Calu3 (cell line): ENCODE results near the gene KAZN. TPM values are rescaled to one million over a fixed set of nuclear protein-coding genes. Genes with fewer than 3 reads are reported as not detected.

ENCODE experiments used
- BruUV-seq: library from RNA; stranded (reverse); fragments of 400-500 nt; replicated peaks from 2 replicates; lab custom pipeline; 2021; lab: Mats Ljungman, UMichigan
- CTCF ChIA-PET: fragments of 300-600 bp; sonication (Branson Sonifier 250); formaldehyde crosslinking; loops from one replicate; lab custom pipeline; 2022; ENCODE audit warnings: antibody characterized with exemption; lab: Charles Lee
- DNase-seq: peaks from one replicate; pipeline ENCODE4 v3.0.0; 2022
- H3K27ac Mint-ChIP-seq: one replicate; pipeline ENCODE4 v1.8.0; 2022; ENCODE audit warnings: mixed read lengths; ENCODE audit not compliant: unreplicated experiment
- H3K27me3 Mint-ChIP-seq: one replicate; pipeline ENCODE4 v1.8.0; 2022; ENCODE audit warnings: mixed read lengths; ENCODE audit not compliant: unreplicated experiment
- H3K36me3 Mint-ChIP-seq: one replicate; pipeline ENCODE4 v1.8.0; 2022; ENCODE audit warnings: mild to moderate bottlenecking, moderate library complexity, mixed read lengths; ENCODE audit not compliant: insufficient read depth, unreplicated experiment
- H3K4me1 Mint-ChIP-seq: one replicate; pipeline ENCODE4 v1.8.0; 2022; ENCODE audit warnings: mild to moderate bottlenecking, low read depth, mixed read lengths; ENCODE audit not compliant: unreplicated experiment
- H3K4me3 Mint-ChIP-seq: one replicate; pipeline ENCODE4 v1.8.0; 2022; ENCODE audit warnings: mild to moderate bottlenecking, low read depth, moderate library complexity, mixed read lengths; ENCODE audit not compliant: unreplicated experiment
- H3K9me3 Mint-ChIP-seq: one replicate; pipeline ENCODE4 v1.8.0; 2022; ENCODE audit warnings: low read depth, mixed read lengths; ENCODE audit not compliant: unreplicated experiment
- intact Hi-C: fragments of 100-400 bp; cut with micrococcal nuclease; formaldehyde crosslinking; loops from one replicate; pipeline ENCODE4 v1.10.0; 2022; ENCODE audit not compliant: unreplicated experiment
- total RNA-seq: library from RNA; stranded (reverse); gene quantifications from 2 replicates; pipeline ENCODE4 v1.2.3, GENCODE V29; 2022
- TF ChIP-seq, protein P1 (sequence below): fragments of 200-600 bp; IDR thresholded peaks from one replicate; pipeline ENCODE4 v1.8.0; 2022; ENCODE audit warnings: antibody characterized with exemption; ENCODE audit not compliant: unreplicated experiment

The KAZN gene
- total RNA-seq, 1 experiment from 2014 or later: 3.6 TPM

GRCh38 chr1:15080328-15081007, 482.0 kb downstream of the KAZN start:
- Mint-ChIP-seq H3K4me3 (no peak overlapping the region), H3K36me3 (peaks cover 11% of the 10 kb centered on the region), H3K27ac (no peak overlapping the region), H3K27me3 (no peaks in the 10 kb centered on the region), H3K9me3 (no peaks in the 10 kb centered on the region), H3K4me1 (no peaks in the 10 kb centered on the region)
- CTCF ChIA-PET: no interaction called here
- intact Hi-C loops: no loop called here
- TF ChIP-seq, protein P1, sequence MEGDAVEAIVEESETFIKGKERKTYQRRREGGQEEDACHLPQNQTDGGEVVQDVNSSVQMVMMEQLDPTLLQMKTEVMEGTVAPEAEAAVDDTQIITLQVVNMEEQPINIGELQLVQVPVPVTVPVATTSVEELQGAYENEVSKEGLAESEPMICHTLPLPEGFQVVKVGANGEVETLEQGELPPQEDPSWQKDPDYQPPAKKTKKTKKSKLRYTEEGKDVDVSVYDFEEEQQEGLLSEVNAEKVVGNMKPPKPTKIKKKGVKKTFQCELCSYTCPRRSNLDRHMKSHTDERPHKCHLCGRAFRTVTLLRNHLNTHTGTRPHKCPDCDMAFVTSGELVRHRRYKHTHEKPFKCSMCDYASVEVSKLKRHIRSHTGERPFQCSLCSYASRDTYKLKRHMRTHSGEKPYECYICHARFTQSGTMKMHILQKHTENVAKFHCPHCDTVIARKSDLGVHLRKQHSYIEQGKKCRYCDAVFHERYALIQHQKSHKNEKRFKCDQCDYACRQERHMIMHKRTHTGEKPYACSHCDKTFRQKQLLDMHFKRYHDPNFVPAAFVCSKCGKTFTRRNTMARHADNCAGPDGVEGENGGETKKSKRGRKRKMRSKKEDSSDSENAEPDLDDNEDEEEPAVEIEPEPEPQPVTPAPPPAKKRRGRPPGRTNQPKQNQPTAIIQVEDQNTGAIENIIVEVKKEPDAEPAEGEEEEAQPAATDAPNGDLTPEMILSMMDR: no peak
- no peak for DNase-seq
- no TSS peak for BruUV-seq

- CTCF ChIA-PET: no interaction called here
- H3K9me3 Mint-ChIP-seq: no peaks in the 10 kb centered on the region
- no peak overlapping the region for H3K4me3 Mint-ChIP-seq
- peaks cover 11% of the 10 kb centered on the region for H3K36me3 Mint-ChIP-seq
- TF ChIP-seq, protein P1: no peak
- no peak overlapping the region for H3K27ac Mint-ChIP-seq
- H3K4me1 Mint-ChIP-seq: no peaks in the 10 kb centered on the region
- intact Hi-C loops: no loop called here
- no TSS peak for BruUV-seq
- H3K27me3 Mint-ChIP-seq: no peaks in the 10 kb centered on the region
- no peak for DNase-seq
These were observed 482.6 kb downstream of the KAZN start for GRCh38 chr1:15081102-15081501.

DNA sequence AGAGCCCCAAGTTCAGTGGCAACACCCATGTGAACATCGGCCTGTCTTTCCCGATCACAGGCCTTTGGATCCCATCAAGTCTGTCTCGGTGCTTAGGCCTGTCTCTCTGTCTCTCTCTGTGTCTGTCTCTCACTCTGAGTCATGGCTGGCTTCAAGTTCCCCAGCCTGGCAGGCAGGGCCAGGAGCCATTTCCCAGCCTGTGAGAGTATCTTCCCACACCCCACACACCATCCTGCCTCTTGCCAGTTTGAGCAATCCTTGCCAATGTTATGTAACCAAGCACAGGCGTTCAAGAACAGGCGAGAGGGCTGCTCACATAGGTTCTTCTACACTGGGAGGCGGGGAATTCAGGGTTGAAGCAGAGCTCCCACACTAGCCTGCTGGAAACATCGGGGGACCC, 485.1 kb downstream of the KAZN start:
- Mint-ChIP-seq H3K27ac (no peak overlapping the region), H3K9me3 (no peaks in the 10 kb centered on the region), H3K4me1 (peaks cover 2% of the 10 kb centered on the region), H3K4me3 (no peak overlapping the region), H3K36me3 (peaks cover 11% of the 10 kb centered on the region), H3K27me3 (no peaks in the 10 kb centered on the region)
- CTCF ChIA-PET: no interaction called here
- no peak for DNase-seq
- TF ChIP-seq, protein P1: no peak
- intact Hi-C loops: no loop called here
- BruUV-seq: no TSS peak

DNA sequence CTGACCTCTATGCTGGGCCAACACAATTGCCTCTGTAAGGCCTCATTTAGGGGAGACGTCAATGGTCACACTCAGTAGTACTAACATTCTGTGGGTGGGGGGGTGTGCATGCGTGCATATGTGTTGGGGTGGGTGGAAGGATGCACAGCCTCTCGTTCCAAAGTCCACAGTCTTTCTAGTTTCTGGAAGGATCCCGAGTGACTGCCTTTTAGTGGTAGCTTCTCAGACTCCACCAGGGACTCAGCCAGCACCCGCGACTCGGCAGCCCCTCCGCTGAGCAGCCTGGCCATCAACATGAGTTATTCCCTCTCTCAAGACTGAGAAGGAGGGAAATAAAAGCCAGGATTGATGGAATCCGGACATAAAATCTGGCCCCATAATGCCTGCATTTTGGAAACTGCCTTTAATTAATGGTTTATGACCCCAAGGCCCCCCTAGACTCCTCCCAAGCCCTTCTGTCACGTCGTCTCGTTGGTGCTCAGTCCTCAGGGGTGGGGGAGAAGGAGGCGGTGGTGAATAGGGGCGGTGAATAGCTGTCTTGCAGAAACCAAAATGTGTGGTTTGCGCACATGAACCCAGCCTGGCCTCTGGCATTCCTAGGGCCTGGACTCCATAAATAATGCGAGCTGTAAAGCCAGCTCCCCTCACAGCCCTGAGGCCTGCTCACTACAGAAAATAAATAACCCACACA, 489.9 kb downstream of the KAZN start:
- peak overlapping the region; percentile 73 for H3K4me3 Mint-ChIP-seq
- intact Hi-C loops: no loop called here
- no TSS peak for BruUV-seq

More for the DNA sequence above, 489.9 kb downstream of the KAZN start:
- peaks cover 37% of the 10 kb centered on the region for H3K4me1 Mint-ChIP-seq
- TF ChIP-seq, protein P1: no peak
- peaks cover 6% of the 10 kb centered on the region for H3K36me3 Mint-ChIP-seq
- CTCF ChIA-PET: no interaction called here
- DNase-seq: no peak
- H3K9me3 Mint-ChIP-seq: no peaks in the 10 kb centered on the region
- peak overlapping the region; percentile 95 for H3K27ac Mint-ChIP-seq
- H3K27me3 Mint-ChIP-seq: no peaks in the 10 kb centered on the region
